GM19372 (cell line): ENCODE results near the gene TMEM132D.

Source experiments
- ATAC-seq: cut with Tn5 transposase; IDR thresholded peaks from one replicate; pipeline ENCODE4 v1.9.1; 2021; ENCODE audit warnings: mild to moderate bottlenecking, low read depth, moderate library complexity; ENCODE audit not compliant: unreplicated experiment

TMEM132D gene

DNA sequence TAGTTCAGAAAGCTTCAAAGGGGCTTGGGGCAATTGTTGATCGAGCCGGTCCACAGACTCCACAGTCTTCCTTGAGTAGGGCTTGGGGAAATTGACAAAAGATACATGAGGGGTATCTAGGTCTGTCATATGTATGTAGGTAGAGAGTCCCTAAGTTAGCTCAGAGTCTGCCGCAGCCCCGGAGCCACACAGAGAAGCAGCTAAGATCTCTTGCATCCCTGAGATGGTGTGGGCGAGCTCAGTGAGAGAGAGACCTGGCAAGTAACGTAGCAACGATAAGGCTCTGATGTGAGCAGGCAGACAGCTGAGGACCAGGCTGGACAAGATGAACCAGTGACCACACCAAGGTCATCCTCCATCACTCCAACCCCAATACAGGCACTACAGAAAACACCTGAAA lies 297.6 kb downstream of the TMEM132D start:
- no peak for ATAC-seq

GRCh38 chr12:129605666-129606065 lies 298.2 kb downstream of the TMEM132D start:
- no peak for ATAC-seq

DNA sequence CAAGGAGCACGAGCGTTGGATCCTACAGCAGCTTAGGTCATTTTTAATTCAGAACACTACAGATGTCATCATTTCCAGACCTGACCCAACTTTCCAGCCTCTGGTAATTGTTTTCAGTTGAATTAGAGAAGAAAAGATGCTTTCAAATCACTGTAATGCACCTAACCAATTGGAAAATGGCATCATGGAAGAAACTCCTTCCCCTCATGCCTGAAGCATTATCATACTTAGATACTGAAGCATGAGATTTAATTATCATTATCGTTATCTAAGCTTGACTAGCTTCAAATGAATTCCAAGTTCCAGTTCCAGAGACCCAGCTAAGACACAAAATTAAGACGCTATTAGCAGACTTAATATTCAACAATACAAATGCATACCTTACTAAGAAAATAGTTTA lies 299.3 kb downstream of the TMEM132D start:
- ATAC-seq, result no peak

DNA sequence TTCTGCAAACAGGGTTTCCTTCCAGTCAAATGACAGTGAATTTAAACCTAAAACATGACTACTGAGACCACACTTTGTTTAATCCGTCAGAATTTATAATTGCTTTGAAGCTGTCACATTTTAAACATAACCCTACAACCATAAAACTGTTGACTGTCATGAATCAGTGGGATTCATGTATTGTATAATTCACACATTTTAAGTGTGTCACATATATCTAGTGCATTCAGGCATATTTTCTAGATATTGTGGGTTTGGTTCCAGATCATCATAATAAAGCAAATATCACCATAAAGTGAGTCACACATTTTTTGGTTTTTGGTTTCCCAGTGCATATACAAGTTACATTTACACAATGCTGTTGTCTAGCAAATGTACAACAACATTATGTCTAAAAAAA lies 304.4 kb downstream of the TMEM132D start:
- ATAC-seq, result no peak

- ATAC-seq, result no peak
Measured at GRCh38 chr12:129594098-129594497, 309.7 kb downstream of the TMEM132D start.

GRCh38 chr12:129592449-129592848 lies 311.4 kb downstream of the TMEM132D start:
- ATAC-seq, result no peak

GRCh38 chr12:129589503-129589902 lies 314.3 kb downstream of the TMEM132D start:
- ATAC-seq, result no peak

GRCh38 chr12:129588142-129588541 lies 315.7 kb downstream of the TMEM132D start:
- no peak for ATAC-seq

- no peak for ATAC-seq
Measured at GRCh38 chr12:129585296-129585695, 318.5 kb downstream of the TMEM132D start.

- no peak for ATAC-seq
Measured at GRCh38 chr12:129579879-129580278, 323.9 kb downstream of the TMEM132D start.

DNA sequence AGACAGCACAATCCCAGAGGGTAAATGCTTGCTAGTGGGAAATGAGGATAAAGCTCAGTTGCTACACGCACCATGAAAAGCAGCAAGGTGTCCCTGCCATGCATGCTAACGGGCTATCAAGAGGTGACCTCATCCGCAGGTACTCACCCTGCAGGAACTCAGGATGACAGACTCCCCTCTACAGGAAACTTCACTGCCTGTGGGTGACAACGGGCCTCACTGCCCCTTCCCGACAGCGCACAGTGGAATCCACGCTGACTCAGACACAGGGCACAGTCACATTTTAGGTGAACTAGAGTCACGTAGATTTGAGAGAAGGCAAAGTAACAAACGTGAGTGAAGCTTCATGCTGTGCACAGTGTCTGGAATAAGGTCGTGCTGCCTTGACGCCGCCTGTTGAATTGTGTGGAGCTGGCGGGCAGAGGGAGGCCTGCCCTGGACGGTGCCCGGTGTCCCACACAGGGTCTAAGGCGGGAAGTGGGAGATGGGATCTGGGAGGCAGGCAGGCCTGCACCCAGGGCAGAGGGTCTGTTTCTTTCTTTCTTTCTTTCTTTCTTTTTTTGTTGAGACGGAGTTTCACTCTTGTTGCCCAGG lies 331.8 kb downstream of the TMEM132D start:
- ATAC-seq, result no peak

GRCh38 chr12:129570796-129571400 lies 332.9 kb downstream of the TMEM132D start:
- no peak for ATAC-seq

DNA sequence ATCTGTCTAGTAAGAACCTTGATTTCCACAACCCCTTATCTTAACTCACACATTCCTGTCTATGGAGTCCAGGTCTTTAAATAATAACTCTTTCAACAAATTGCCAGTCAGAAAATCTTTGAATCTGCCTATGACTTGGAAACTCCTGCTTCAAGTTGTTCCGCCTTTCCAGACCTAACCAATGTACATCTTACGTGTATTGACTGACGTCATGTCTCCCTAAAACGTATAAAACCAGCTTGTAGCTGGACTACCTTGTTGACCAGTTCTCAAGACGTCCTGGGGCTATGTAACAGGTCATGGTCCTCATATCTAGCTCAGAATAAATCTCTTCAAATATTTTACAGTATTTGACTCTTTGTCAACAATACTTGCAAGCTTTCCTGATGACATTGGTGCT lies 337.0 kb downstream of the TMEM132D start:
- no peak for ATAC-seq

DNA sequence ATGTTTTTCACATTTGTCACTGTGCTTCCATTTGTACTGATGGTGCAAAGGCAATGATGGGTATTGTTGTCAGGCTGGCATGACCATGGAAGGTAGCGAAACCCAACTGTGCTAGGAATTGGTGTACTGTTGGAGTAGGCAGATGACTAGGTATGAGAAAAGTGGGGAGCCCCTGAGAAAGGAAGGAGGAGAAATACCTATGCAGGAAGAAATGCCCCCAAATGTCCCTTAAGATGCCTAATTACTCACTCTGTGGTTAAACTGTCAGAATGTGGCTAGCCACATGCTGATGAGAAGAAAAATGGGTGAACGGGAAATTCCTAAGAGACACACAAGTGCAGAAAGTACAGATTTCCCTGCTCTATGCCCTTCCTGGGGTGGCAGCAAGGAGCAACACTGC lies 339.1 kb downstream of the TMEM132D start:
- ATAC-seq, result no peak

- ATAC-seq, result no peak
Measured at GRCh38 chr12:129563266-129563665, 340.6 kb downstream of the TMEM132D start.

DNA sequence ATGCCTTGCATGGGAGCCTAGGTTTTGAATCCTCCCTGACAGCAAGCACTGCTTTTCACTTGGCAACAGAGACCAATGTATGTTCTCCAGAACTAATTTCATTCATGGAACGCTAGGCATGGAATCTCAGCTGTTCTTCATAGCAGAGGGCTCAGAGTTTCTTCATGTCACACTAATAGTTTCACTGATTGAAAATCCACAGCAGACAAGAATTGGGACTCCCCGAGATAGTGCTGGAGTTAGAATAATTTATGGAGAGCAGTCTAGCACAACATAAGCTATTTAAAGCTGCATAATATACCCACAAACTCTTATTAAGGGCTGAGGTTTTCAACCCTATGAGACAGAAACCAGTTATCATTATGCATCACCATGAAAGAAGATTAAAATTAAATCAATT lies 342.5 kb downstream of the TMEM132D start:
- no peak for ATAC-seq

- ATAC-seq, result no peak
Measured at GRCh38 chr12:129559776-129560175, 344.0 kb downstream of the TMEM132D start.

DNA sequence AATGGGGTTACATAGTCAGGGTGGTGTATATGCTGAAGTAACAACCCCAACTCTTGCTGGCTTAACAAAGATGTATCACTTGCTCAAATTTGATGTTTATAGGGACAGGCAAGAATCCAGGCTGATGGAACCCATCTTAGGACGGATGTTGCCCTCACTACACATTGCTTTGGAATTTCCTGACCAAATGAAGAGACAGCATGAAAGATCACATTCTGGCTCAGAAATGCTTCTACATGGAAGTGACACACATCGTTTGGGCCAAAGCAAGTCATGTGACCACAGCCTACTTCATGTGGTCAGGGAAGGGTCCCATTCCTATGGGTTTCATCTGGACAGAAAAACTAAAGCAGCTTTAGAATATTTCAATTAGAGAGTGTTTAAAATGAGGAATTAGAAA lies 345.8 kb downstream of the TMEM132D start:
- no peak for ATAC-seq

DNA sequence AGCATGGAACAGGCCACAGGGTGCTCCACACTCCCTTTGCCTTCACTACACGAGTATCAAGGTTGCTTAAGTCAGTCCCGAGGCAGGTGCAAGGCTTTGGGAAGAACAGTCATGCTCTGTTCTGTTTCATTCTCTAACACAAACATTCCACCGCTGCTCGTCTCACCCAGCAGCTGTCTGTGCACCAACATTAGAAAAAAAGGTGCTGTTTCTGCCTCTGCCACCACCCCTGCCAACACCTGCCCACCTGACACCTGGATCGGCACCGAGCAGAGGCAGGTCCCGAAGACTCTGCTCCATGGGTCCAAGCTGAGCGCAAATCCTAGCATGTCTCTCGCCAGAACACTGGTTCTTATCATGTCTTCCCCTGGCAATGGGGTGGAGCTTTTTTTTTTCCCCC lies 347.7 kb downstream of the TMEM132D start:
- ATAC-seq, result no peak

GRCh38 chr12:129552996-129553750 lies 350.7 kb downstream of the TMEM132D start:
- ATAC-seq, result no peak

GRCh38 chr12:129551441-129551840 lies 352.4 kb downstream of the TMEM132D start:
- no peak for ATAC-seq

DNA sequence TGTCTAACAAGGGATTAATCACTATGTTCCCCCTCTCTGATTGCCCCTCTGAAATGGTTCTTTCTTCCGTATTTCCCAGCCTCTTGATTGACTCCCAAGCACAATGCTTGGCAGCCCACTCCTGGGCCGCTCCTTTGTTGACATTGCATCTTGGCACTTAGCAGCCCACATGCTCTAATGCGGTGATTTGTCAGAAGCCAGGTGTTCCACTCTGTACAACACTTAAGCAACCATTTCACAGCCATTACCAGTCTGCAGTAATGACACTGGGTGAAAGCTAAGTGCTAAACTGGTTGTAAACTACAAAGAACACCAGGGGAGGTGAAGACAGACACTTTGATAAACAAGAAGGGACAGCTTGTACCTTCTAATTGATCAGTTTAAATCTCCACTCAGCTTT lies 353.5 kb downstream of the TMEM132D start:
- ATAC-seq, result no peak
